ENCODE data around the gene RYK. TPM values are rescaled to one million over a fixed set of nuclear protein-coding genes. Genes with fewer than 3 reads are reported as not detected.

RYK gene
- total RNA-seq, 1 donor from 2014 or later = 85.2 TPM

DNA sequence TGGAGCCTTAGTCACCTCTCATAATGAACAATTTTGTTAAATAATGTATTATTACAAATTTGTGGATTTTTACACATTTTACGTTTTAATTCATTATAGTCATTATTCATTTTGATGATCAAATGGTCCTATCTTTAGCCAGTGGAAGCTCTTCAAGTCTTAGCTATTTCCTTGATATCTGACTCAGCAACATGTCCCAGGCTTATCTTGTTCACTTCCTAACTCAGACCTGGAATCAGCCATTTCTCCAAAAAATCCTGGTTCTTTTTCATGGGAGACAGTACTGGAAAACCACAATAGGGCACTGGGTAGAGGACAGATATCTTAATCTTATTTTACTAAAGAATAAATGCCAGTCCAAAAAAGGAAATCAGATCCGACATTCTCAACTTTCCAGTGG, 56.4 kb downstream of the RYK start:
- peaks cover 25% of the 10 kb centered on the region for H3K36me3 Mint-ChIP-seq (ENCODE audit: insufficient read depth)
- TF ChIP-seq, protein P1, sequence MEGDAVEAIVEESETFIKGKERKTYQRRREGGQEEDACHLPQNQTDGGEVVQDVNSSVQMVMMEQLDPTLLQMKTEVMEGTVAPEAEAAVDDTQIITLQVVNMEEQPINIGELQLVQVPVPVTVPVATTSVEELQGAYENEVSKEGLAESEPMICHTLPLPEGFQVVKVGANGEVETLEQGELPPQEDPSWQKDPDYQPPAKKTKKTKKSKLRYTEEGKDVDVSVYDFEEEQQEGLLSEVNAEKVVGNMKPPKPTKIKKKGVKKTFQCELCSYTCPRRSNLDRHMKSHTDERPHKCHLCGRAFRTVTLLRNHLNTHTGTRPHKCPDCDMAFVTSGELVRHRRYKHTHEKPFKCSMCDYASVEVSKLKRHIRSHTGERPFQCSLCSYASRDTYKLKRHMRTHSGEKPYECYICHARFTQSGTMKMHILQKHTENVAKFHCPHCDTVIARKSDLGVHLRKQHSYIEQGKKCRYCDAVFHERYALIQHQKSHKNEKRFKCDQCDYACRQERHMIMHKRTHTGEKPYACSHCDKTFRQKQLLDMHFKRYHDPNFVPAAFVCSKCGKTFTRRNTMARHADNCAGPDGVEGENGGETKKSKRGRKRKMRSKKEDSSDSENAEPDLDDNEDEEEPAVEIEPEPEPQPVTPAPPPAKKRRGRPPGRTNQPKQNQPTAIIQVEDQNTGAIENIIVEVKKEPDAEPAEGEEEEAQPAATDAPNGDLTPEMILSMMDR (IDR thresholded peaks at IDR 0.05; ENCODE audit: unreplicated experiment) = no peak
- no peaks in the 10 kb centered on the region for H3K9me3 Mint-ChIP-seq (ENCODE audit: low read depth)
- no peaks in the 10 kb centered on the region for H3K27me3 Mint-ChIP-seq
- peaks cover 10% of the 10 kb centered on the region for H3K4me1 Mint-ChIP-seq (ENCODE audit: low read depth)
- no peak overlapping the region for H3K27ac Mint-ChIP-seq
- H3K4me3 Mint-ChIP-seq (ENCODE audit: low read depth) = no peak overlapping the region
- no peak for DNase-seq (ENCODE audit: low spot score, unreplicated experiment)

DNA sequence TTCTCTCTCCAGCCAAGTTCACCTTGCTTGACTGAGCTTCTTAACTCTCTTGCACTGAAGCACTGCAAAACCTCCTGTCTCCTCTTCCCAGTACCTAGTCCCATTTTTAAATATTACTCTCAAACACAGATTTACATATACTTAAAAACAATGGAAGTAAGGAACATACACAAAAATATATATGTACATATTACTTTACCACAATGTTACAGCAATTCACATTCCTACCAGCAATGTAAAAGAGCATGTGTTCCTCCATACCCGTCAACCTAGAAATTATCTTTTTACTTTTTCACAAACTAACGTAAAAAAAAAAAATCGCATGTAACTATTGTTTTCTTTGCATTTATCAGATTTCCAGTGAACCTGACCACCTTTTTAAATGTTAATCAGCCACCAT, 60.4 kb downstream of the RYK start:
- H3K9me3 Mint-ChIP-seq (ENCODE audit: low read depth) = no peaks in the 10 kb centered on the region
- peaks cover 17% of the 10 kb centered on the region for H3K36me3 Mint-ChIP-seq (ENCODE audit: insufficient read depth)
- TF ChIP-seq, protein P1 (IDR thresholded peaks at IDR 0.05; ENCODE audit: unreplicated experiment) = peak; percentile 19
- H3K4me3 Mint-ChIP-seq (ENCODE audit: low read depth) = no peak overlapping the region
- H3K27me3 Mint-ChIP-seq = no peaks in the 10 kb centered on the region
- no peak for DNase-seq (ENCODE audit: low spot score, unreplicated experiment)
- peaks cover 14% of the 10 kb centered on the region for H3K4me1 Mint-ChIP-seq (ENCODE audit: low read depth)
- H3K27ac Mint-ChIP-seq = peak overlapping the region; percentile 73

DNA sequence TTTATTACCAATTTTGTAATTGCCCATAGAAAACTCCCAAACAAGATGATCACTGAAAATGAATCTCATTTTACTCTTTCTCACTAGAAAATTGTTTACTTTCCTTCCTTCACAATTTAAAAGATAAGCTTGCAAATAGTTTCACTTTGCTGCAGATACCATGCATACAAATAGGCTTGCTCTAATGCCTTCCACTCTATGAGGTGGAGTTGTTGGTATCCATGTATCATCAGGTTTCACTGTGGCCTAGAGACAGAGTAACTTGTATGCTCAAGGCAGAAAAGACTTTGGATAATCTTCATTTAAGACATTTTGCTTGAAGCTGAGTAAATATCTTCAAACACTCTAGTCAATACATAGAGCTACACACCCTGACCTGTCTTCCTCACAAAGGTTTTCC, 60.8 kb downstream of the RYK start:
- no peak for DNase-seq (ENCODE audit: low spot score, unreplicated experiment)
- H3K27ac Mint-ChIP-seq = peak overlapping the region; percentile 73
- H3K27me3 Mint-ChIP-seq = no peaks in the 10 kb centered on the region
- peaks cover 14% of the 10 kb centered on the region for H3K4me1 Mint-ChIP-seq (ENCODE audit: low read depth)
- no peak overlapping the region for H3K4me3 Mint-ChIP-seq (ENCODE audit: low read depth)
- peaks cover 17% of the 10 kb centered on the region for H3K36me3 Mint-ChIP-seq (ENCODE audit: insufficient read depth)
- TF ChIP-seq, protein P1 (IDR thresholded peaks at IDR 0.05; ENCODE audit: unreplicated experiment) = no peak
- H3K9me3 Mint-ChIP-seq (ENCODE audit: low read depth) = no peaks in the 10 kb centered on the region

DNA sequence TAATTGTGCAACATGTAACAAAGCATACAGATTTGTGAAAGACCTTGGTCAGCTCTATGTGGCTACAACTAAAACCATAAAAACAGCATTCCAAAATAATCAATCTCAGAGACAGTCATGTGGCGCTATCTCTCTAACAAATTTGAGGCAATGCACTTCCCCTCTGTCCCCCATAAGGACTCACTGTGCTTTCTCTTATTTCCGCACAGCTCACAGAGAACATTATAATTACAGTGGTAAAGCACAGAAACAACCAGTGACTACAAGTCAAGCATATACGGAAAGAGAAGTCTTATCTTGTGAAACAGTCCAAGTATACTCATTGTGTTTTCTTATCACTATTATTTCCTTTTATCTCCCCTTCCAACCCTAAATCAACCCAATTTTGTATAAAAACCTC, 64.3 kb downstream of the RYK start:
- DNase-seq (ENCODE audit: low spot score, unreplicated experiment) = no peak
- TF ChIP-seq, protein P1 (IDR thresholded peaks at IDR 0.05; ENCODE audit: unreplicated experiment) = no peak
- H3K27ac Mint-ChIP-seq = no peak overlapping the region
- peaks cover 14% of the 10 kb centered on the region for H3K4me1 Mint-ChIP-seq (ENCODE audit: low read depth)
- no peaks in the 10 kb centered on the region for H3K9me3 Mint-ChIP-seq (ENCODE audit: low read depth)
- peaks cover 14% of the 10 kb centered on the region for H3K36me3 Mint-ChIP-seq (ENCODE audit: insufficient read depth)
- H3K4me3 Mint-ChIP-seq (ENCODE audit: low read depth) = no peak overlapping the region
- no peaks in the 10 kb centered on the region for H3K27me3 Mint-ChIP-seq

DNA sequence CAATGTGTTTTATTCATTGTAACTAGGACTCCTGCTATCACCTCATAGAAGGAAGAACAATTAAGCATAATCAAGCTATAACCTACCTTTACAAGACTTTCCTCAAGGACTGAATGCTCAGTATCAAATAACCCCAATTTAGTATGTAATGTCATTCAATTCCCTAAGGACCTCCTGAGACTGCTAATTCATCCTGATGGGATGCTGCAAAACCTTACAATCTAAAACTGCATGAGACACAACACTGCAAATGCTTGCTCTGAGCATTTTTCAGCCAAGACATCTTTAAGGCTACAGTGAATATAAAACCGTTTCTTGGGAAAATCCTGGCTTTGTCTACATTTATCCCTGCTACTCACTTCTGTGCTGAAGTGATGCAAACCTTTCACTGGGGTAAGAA, 69.9 kb downstream of the RYK start:
- peaks cover 22% of the 10 kb centered on the region for H3K36me3 Mint-ChIP-seq (ENCODE audit: insufficient read depth)
- TF ChIP-seq, protein P1 (IDR thresholded peaks at IDR 0.05; ENCODE audit: unreplicated experiment) = no peak
- H3K9me3 Mint-ChIP-seq (ENCODE audit: low read depth) = no peaks in the 10 kb centered on the region
- no peak overlapping the region for H3K27ac Mint-ChIP-seq
- no peaks in the 10 kb centered on the region for H3K4me1 Mint-ChIP-seq (ENCODE audit: low read depth)
- no peak for DNase-seq (ENCODE audit: low spot score, unreplicated experiment)
- no peaks in the 10 kb centered on the region for H3K27me3 Mint-ChIP-seq
- H3K4me3 Mint-ChIP-seq (ENCODE audit: low read depth) = no peak overlapping the region

Data from progenitor cell of endocrine pancreas (in vitro differentiated cells).